Psoas muscle (tissue), 8 donors: ENCODE results near the gene BNC2. TPM values are rescaled to one million over a fixed set of nuclear protein-coding genes. Genes with fewer than 3 reads are reported as not detected.

ENCODE experiments used
- ATAC-seq, 4 donors: fragments of 200-7000 bp; cut with Tn5 transposase; one replicate each; pipeline ENCODE4 v1.9.1; 2020; ENCODE audit warnings: moderate library complexity in 3 of 4, mild to moderate bottlenecking in 2 of 4
- DNase-seq, 2 donors: peaks; one replicate each; pipeline ENCODE4 v3.0.0-alpha.2; 2020
- H3K27ac ChIP-seq: fragments of 200-600 bp; one replicate; pipeline ENCODE4 v1.8.0; 2022
- H3K27me3 ChIP-seq, 3 donors: fragments of 200-600 bp in 1 of 3; one replicate each; pipeline versions ENCODE4 v1.6.1 to v1.8.0; 2013 to 2022; ENCODE audit warnings: low read length in 2 of 3, mild to moderate bottlenecking in 2 of 3, moderate library complexity in 1 of 3; ENCODE audit not compliant: insufficient read depth in 3 of 3
- H3K36me3 ChIP-seq, 2 donors: fragments of 200-600 bp in 1 of 2; one replicate each; pipeline versions ENCODE4 v1.6.1 to v1.8.0; 2013 to 2022; ENCODE audit warnings: low read depth in 1 of 2, mild to moderate bottlenecking in 1 of 2, moderate library complexity in 1 of 2; ENCODE audit not compliant: insufficient read depth in 1 of 2
- H3K4me1 ChIP-seq: fragments of 200-600 bp; one replicate; pipeline ENCODE4 v1.8.0; 2022
- H3K4me3 ChIP-seq: fragments of 200-600 bp; one replicate; pipeline ENCODE4 v1.8.0; 2022; ENCODE audit warnings: mild to moderate bottlenecking
- H3K9me3 ChIP-seq: fragments of 200-600 bp; one replicate; pipeline ENCODE4 v1.8.0; 2022
- CTCF ChIP-seq: fragments of 200-600 bp; IDR thresholded peaks from one replicate; pipeline ENCODE4 v1.8.0; 2022; ENCODE audit warnings: antibody characterized with exemption
- WGBS, 3 donors: extraction: QIAGEN DNeasy Blood & Tissue Kit; methylation state at CpG; one replicate each; pipeline versions ENCODE4 v1.1.6 to v1.1.7; 2013; 5-methylcytosine and 5-hydroxymethylcytosine counted together
- intact Hi-C, 2 donors: fragments of 100-400 bp; cut with DNase I; formaldehyde crosslinking; loops; one replicate each; pipeline versions ENCODE4 v1.11.0 to v1.14.2; 2022
- polyA plus RNA-seq, 3 donors: library from polyadenylated mRNA; stranded (reverse); fragments of 200-250 nt; gene quantifications; one replicate each; pipeline ENCODE4 v1.2.3, GENCODE V29; 2013
- total RNA-seq, 4 donors: library from RNA; stranded (reverse); fragmentation: NEBNext Ultra II Directional in 2 of 4; extraction: Animal tissue kit (Norgen Biotek cat#: 25700) in 2 of 4; gene quantifications; one replicate each; pipeline versions ENCODE4 v1.2.1 to v1.2.4, GENCODE V29; 2021 to 2023
- donor health status: healthy with polysubstance abuse.
- donor health status: DM: no; HTN: no; CAD: no; lungs with moderate emphysema.
- donor health status: Bipolar disorder and iron deficiency.
- donor health status: healthy.
- donor health status: DM: yes; HTN: yes; CAD: no.
- donor health status: DM: no; HTN: no; CAD: no.
- donor health status: DM: no; HTN: no; CAD: no.
- donor health status: DM: yes; HTN: yes; CAD: no.

The BNC2 gene
- total and polyA plus RNA-seq, 7 donors, result 1.3 to 168 (median 44.1) TPM

GRCh38 chr9:16524823-16525222 lies 345.6 kb downstream of the BNC2 start:
- intact Hi-C loops, result no loop called here
- H3K36me3 ChIP-seq, result no peaks in the 10 kb centered on the region
- H3K27ac ChIP-seq, result no peak overlapping the region
- TF ChIP-seq CTCF, result no peak
- peaks cover 3% of the 10 kb centered on the region for H3K4me1 ChIP-seq
- 88 to 93% (median 92%) methylated on average over 2 of the region's 2 CpGs for whole genome bisulfite sequencing, 3 donors
- DNase-seq (no peak), ATAC-seq (no peak)
- no peak overlapping the region for H3K4me3 ChIP-seq
- H3K9me3 ChIP-seq, result no peaks in the 10 kb centered on the region
- H3K27me3 ChIP-seq, result no peaks in the 10 kb centered on the region

GRCh38 chr9:16524078-16524477 lies 346.4 kb downstream of the BNC2 start:
- no peak for TF ChIP-seq CTCF
- Histone ChIP-seq H3K27me3 (no peaks in the 10 kb centered on the region), H3K9me3 (no peaks in the 10 kb centered on the region), H3K4me1 (peaks cover 3% of the 10 kb centered on the region), H3K27ac (no peak overlapping the region), H3K36me3 (no peaks in the 10 kb centered on the region), H3K4me3 (no peak overlapping the region)
- DNase-seq, result no peak
- ATAC-seq, result no peak
- intact Hi-C loops, result no loop called here
- WGBS, 3 donors, result 86 to 92% (median 92%) methylated on average over 3 of the region's 3 CpGs

GRCh38 chr9:16521868-16522411 lies 348.5 kb downstream of the BNC2 start:
- 5 to 20% (median 9%) methylated on average over 3 of the region's 3 CpGs for WGBS, 3 donors
- DNase-seq (peak; percentile 33 to 42), ATAC-seq (peak in 3 of 4 donors; percentile 56 to 68 (median 65))
- Histone ChIP-seq H3K36me3 (no peaks in the 10 kb centered on the region), H3K9me3 (no peaks in the 10 kb centered on the region), H3K4me1 (peaks cover 3% of the 10 kb centered on the region), H3K27me3 (no peaks in the 10 kb centered on the region), H3K4me3 (no peak overlapping the region), H3K27ac (peak overlapping the region; percentile 7)
- TF ChIP-seq CTCF, result no peak
- intact Hi-C loops, result no loop called here

GRCh38 chr9:16519001-16519400 lies 351.5 kb downstream of the BNC2 start:
- Histone ChIP-seq H3K9me3 (no peaks in the 10 kb centered on the region), H3K4me1 (peaks cover 6% of the 10 kb centered on the region), H3K27me3 (no peaks in the 10 kb centered on the region), H3K27ac (no peak overlapping the region), H3K36me3 (no peaks in the 10 kb centered on the region), H3K4me3 (no peak overlapping the region)
- no peak for TF ChIP-seq CTCF
- DNase-seq (no peak), ATAC-seq (no peak)
- WGBS, 3 donors, result 93 to 98% (median 93%) methylated on average over 2 of the region's 2 CpGs
- intact Hi-C loops, result loop anchor here in 1 of 2 donors (10.0 kb wide), 1 partner anchor 84 kb away; no protein-coding TSS in a partner anchor

GRCh38 chr9:16516891-16517290 lies 353.6 kb downstream of the BNC2 start:
- no peaks in the 10 kb centered on the region for H3K36me3 ChIP-seq
- intact Hi-C loops, result loop anchor here in 1 of 2 donors (10.0 kb wide), 1 partner anchor 82 kb away; no protein-coding TSS in a partner anchor
- H3K27me3 ChIP-seq, result no peaks in the 10 kb centered on the region
- H3K9me3 ChIP-seq, result no peaks in the 10 kb centered on the region
- WGBS, 3 donors, result 45 to 58% (median 54%) methylated on average over 2 of the region's 2 CpGs
- ATAC-seq, result no peak
- H3K4me1 ChIP-seq, result peaks cover 4% of the 10 kb centered on the region
- no peak overlapping the region for H3K4me3 ChIP-seq
- no peak for TF ChIP-seq CTCF
- no peak for DNase-seq
- H3K27ac ChIP-seq, result no peak overlapping the region
